Measurements from ENCODE around the gene EVI2B.
"Not testable (repeated sequence)": the region's sequence is repeated elsewhere in the genome, so short reads cannot be mapped to it uniquely, and the experiment has no call there.

Gene EVI2B

DNA sequence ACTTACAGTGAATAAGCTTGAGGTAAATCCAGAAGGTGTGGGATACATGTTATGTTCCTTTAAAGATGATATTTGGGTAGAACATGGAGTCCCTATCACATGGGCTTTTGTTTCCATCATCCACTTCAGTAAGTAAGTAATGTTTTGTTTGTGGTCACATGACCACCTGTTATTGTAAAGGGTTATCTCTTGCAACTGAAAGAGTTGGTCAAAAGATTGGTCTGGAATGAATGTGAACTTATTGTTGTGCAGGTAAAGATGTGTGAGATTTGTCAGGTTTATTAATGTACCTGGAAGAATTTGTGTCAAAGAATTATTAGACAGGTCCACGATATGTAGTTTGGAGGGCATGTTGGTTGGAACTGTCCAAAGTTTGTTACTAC, 18.4 kb downstream of the EVI2B start:
- H3K4me3 ChIP-seq: no peak overlapping the region
- TF ChIP-seq, protein P1, sequence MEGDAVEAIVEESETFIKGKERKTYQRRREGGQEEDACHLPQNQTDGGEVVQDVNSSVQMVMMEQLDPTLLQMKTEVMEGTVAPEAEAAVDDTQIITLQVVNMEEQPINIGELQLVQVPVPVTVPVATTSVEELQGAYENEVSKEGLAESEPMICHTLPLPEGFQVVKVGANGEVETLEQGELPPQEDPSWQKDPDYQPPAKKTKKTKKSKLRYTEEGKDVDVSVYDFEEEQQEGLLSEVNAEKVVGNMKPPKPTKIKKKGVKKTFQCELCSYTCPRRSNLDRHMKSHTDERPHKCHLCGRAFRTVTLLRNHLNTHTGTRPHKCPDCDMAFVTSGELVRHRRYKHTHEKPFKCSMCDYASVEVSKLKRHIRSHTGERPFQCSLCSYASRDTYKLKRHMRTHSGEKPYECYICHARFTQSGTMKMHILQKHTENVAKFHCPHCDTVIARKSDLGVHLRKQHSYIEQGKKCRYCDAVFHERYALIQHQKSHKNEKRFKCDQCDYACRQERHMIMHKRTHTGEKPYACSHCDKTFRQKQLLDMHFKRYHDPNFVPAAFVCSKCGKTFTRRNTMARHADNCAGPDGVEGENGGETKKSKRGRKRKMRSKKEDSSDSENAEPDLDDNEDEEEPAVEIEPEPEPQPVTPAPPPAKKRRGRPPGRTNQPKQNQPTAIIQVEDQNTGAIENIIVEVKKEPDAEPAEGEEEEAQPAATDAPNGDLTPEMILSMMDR (IDR thresholded peaks at IDR 0.05): no peak
- H3K27ac ChIP-seq: no peak overlapping the region
- DNase-seq (ENCODE audit: low spot score): no peak

DNA sequence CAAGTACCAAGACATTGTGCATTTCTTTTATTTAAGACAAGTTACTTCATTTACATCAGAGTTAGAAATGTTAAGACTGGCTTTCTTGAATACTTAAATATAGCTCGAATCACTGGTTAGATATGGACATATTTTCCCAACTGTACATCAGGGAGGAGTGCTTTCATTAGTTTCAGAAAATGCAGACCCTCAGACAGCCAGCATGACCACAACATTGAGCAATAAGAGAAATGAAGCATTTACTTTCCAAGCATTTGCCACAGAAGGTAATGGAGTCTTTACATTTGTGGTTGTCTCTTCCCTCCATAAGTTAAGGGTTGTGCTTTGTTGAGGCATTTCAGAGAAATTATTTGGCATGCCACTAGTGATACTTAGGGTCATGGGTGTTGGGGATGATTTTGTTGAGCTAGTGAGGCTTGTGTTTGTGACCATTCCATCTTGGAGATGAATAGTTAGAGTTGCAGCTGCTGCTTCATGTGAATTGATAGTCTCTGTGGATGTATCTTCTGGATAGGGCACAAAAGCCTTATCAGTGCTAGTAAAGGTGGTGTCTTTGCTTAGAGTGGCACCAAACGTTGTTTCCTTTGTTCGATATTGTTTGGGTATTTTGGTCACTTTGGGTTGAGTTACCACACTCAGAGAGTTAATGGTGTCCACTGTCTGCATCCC, 18.9 kb downstream of the EVI2B start:
- no peak overlapping the region for H3K27ac ChIP-seq
- H3K4me3 ChIP-seq: no peak overlapping the region
- TF ChIP-seq, protein P1 (IDR thresholded peaks at IDR 0.05): no peak
- DNase-seq (ENCODE audit: low spot score): no peak

DNA sequence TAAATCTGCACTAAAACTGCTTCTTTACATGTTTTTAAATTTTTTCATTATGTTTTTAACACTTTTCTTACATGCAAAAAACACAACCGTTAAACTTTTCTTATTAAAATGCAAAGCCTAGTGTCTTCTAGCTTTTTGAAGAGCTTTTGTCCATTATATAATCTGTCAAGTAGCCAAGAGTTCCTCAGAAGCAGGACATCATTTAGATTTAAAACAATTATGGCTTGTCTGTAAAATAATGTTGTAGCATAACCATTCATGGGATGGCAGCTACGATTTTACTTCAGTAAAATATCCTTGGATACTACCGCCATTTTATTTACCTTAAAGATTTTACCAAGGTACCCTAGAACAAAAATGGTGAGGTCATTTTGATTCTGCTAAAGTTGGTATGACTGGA, 19.6 kb downstream of the EVI2B start:
- no peak for DNase-seq (ENCODE audit: low spot score)
- Histone ChIP-seq H3K27ac (no peak overlapping the region), H3K4me3 (no peak overlapping the region)
- TF ChIP-seq, protein P1 (IDR thresholded peaks at IDR 0.05): no peak

DNA sequence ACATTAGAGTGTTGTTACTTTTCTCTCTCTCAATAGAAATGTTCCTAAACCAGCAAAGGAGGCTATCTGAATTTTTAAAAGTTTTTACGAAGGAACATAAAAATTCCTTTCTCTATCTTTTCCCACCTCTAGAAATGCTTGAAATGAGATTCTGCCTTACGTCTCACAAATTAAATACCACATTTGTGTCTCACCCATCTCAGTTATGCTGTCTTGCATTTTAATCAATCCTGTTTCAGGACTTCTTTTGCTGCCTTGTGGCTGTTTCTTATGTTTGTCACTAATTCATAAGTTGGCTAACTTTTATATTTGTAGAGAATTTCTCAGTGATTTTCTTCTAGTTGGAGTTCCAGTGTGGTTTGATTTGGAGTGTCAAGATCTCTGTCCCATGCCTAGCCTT, 20.3 kb downstream of the EVI2B start:
- Histone ChIP-seq H3K27ac (no peak overlapping the region), H3K4me3 (no peak overlapping the region)
- TF ChIP-seq, protein P1 (IDR thresholded peaks at IDR 0.05): no peak
- no peak for DNase-seq (ENCODE audit: low spot score)

DNA sequence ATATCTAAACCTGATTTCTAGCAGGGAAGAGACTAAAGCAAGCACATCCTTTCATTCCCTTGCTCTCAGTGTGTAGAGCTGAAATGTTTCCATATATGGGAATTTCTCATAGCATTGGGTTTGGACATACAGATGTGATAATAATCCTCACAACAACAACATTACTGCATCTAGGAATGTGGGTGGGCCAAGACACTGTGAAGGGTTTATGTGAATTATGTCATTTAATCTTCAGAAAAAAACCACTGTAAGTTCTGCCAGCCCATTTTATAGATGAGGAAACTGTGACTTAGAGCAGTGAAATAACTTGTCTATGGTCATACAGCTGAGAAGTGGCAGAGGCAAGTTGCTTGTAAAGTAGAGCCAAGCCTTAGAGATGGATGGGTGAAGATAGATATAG, 22.0 kb downstream of the EVI2B start:
- no peak overlapping the region for H3K4me3 ChIP-seq
- no peak for DNase-seq (ENCODE audit: low spot score)
- H3K27ac ChIP-seq: no peak overlapping the region
- TF ChIP-seq, protein P1 (IDR thresholded peaks at IDR 0.05): no peak

DNA sequence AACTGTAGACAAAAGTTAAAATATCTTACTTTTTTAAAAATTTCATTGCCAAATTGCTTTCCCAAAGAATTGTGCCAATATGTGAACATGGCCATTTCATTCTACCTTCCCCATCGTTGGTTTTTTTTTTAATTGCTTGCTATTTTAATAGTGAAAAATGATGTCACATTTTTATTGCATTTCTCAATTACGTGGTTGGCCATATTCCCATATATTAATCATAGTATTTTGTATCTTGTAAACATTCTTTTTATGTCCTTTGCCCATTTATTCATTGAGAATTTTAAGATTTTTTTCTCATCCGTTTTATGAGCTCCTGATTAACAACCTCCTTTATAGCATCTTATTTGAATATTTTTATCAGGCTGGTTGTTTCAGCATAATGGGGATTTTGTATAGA, 24.1 kb downstream of the EVI2B start:
- H3K27ac ChIP-seq: no peak overlapping the region
- TF ChIP-seq, protein P1 (IDR thresholded peaks at IDR 0.05): no peak
- DNase-seq (ENCODE audit: low spot score): no peak
- no peak overlapping the region for H3K4me3 ChIP-seq

DNA sequence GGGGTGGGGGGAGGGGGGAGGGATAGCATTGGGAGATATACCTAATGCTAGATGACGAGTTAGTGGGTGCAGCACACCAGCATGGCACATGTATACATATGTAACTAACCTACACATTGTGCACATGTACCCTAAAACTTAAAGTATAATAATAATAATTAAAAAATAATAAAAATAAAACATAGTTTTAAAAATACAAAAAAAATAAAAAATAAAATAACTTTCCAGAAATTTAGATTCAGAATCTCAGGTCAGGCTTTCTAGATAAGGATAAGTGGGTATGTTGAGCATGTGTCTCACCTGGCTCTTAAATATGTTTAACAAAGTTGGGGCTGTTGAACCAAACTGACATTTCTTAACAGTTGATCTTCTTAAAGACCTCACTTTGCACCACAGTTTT, 25.9 kb downstream of the EVI2B start:
- H3K4me3 ChIP-seq; DNase-seq (ENCODE audit: low spot score); H3K27ac ChIP-seq: not testable (repeated sequence)
